Uterus (tissue), 4 donors: Measurements from ENCODE around the gene BDNF. TPM values are rescaled to one million over a fixed set of nuclear protein-coding genes. Genes with fewer than 3 reads are reported as not detected.

Experiments used
- DNase-seq, 2 donors: peaks; one replicate each; pipeline ENCODE4 v3.0.0-alpha.2; 2019 to 2020
- H3K27ac ChIP-seq, 2 donors: fragments of 200-600 bp; sonication (generic); 1 replicate in 1 of 2; 2 replicates in 1 of 2; pipeline ENCODE4 v1.5.1; 2016 to 2018
- H3K27me3 ChIP-seq, 2 donors: fragments of 200-600 bp; sonication (generic); one replicate each; pipeline ENCODE4 v1.5.1; 2018 to 2019; ENCODE audit warnings: control low read depth in 1 of 2
- H3K36me3 ChIP-seq, 2 donors: fragments of 200-600 bp; sonication (generic); one replicate each; pipeline ENCODE4 v1.5.1; 2019; ENCODE audit warnings: control low read depth in 1 of 2
- H3K4me1 ChIP-seq, 2 donors: fragments of 200-600 bp; sonication (generic); one replicate each; pipeline ENCODE4 v1.5.1; 2018 to 2019; ENCODE audit warnings: control low read depth in 1 of 2
- H3K4me3 ChIP-seq, 2 donors: fragments of 200-600 bp; sonication (generic); 1 replicate in 1 of 2; 2 replicates in 1 of 2; pipeline ENCODE4 v1.5.1; 2018 to 2019; ENCODE audit warnings: mild to moderate bottlenecking in 1 of 2
- H3K9me3 ChIP-seq, 2 donors: fragments of 200-600 bp; sonication (generic); one replicate each; pipeline ENCODE4 v1.5.1; 2019; ENCODE audit warnings: control low read depth in 1 of 2
- CTCF ChIP-seq, 4 experiments: fragments of 200-600 bp in 2 of 4; fragments of 450-650 bp in 2 of 4; sonication (generic) in 2 of 4; IDR thresholded peaks; one replicate each; pipeline ENCODE4 v1.5.1; 2016 to 2019; ENCODE audit warnings: antibody characterized with exemption in 4 of 4, mild to moderate bottlenecking in 2 of 4, moderate library complexity in 1 of 4
- POLR2A ChIP-seq, 2 donors: fragments of 450-650 bp; IDR thresholded peaks; one replicate each; pipeline ENCODE4 v1.6.1; 2016; ENCODE audit warnings: antibody characterized with exemption in 2 of 2, mild to moderate bottlenecking in 1 of 2, moderate library complexity in 1 of 2
- intact Hi-C: fragments of 100-400 bp; cut with DNase I; formaldehyde crosslinking; loops from one replicate; pipeline ENCODE4 v1.15.1; 2023; ENCODE audit warnings: low total_unique reads
- total RNA-seq, 4 donors: library from RNA; depleted of rRNA in 3 of 4; stranded (reverse); fragments of >200 nt in 3 of 4; gene quantifications; one replicate each; pipeline versions ENCODE4 v1.1.0 to v1.2.4, GENCODE V29; 2014 to 2023
- donor health status: DM: yes; HTN: yes; CAD: no.

The BDNF gene
- total RNA-seq, 4 donors from 2014 or later: 0.83 TPM; not detected in 3

GRCh38 chr11:27605422-27605821 lies 94.8 kb downstream of the BDNF start:
- Histone ChIP-seq H3K4me3 (no peak overlapping the region), H3K36me3 (no peaks in the 10 kb centered on the region), H3K27me3 (no peaks in the 10 kb centered on the region), H3K9me3 (no peaks in the 10 kb centered on the region), H3K27ac (no peak overlapping the region), H3K4me1 (no peaks in the 10 kb centered on the region)
- intact Hi-C loops: no loop called here
- TF ChIP-seq CTCF (IDR thresholded peaks at IDR 0.05) (no peak), POLR2A (IDR thresholded peaks at IDR 0.05) (no peak)
- DNase-seq: no peak

Other genes starting within 250 kb of the BDNF start
- gene LGR4, start 227.7 kb downstream of the BDNF start, total RNA-seq: 10 to 100 TPM in 3 of 4 donors, 1 to 10 TPM in 1; 9.4 to 57.9 (median 16.1) TPM
- 10 to 100 TPM; 11.8 to 98.0 (median 45.5) TPM for gene LIN7C, start 193.7 kb downstream of the BDNF start, total RNA-seq